ENCODE data around the gene NOP58.
"Not testable (repeated sequence)": the region's sequence is repeated elsewhere in the genome, so short reads cannot be mapped to it uniquely, and the experiment has no call there.

Gene NOP58

DNA sequence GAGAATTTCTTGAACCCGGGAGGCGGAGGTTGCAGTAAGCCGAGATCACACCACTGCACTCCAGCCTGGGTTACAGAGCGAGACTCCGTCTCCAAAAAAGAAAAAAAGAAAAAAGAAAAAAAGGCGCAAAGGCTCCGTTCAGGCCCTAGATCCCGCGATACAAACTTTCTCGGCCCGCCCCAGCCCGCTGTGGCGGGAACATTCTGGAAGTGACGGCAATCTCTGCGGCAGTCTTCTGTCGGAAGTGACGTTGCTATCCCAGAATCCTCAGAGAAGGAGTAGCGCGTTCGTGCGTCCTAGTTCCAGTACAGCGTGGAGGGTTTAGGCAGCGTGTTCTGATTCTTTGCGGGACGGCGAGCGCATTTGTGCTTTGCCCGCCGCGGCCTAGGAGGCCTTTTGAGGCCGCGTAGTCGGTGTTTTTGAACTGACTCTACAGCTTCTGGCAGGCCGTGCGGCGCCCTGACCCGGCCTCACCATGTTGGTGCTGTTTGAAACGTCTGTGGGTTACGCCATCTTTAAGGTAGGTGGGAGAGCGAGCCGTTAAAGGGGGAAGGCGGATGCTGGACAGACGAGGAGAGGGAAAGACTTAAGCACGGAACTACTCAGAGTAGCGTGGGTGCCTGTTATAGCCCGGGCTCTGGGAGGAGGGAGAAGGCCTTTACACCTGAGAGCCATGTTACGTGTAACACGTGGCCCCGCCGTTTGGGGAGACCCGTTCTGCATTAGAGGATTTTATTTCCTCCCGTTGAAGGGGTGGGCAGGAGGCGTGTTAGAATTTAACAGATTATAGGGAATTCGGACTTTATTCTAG, at the start of gene NOP58:
TSS of gene NOP58 (plus strand) at position 297 of the 811 bp plus-strand sequence. CDS start at position 476, 179 bp downstream.
- peak; percentile 86 for DNase-seq

- no peak for DNase-seq
These were observed 43.7 kb upstream of the NOP58 start for GRCh38 chr2:202221873-202222272.

- no peak for DNase-seq
These were observed 27.8 kb upstream of the NOP58 start for GRCh38 chr2:202237787-202238233.

DNA sequence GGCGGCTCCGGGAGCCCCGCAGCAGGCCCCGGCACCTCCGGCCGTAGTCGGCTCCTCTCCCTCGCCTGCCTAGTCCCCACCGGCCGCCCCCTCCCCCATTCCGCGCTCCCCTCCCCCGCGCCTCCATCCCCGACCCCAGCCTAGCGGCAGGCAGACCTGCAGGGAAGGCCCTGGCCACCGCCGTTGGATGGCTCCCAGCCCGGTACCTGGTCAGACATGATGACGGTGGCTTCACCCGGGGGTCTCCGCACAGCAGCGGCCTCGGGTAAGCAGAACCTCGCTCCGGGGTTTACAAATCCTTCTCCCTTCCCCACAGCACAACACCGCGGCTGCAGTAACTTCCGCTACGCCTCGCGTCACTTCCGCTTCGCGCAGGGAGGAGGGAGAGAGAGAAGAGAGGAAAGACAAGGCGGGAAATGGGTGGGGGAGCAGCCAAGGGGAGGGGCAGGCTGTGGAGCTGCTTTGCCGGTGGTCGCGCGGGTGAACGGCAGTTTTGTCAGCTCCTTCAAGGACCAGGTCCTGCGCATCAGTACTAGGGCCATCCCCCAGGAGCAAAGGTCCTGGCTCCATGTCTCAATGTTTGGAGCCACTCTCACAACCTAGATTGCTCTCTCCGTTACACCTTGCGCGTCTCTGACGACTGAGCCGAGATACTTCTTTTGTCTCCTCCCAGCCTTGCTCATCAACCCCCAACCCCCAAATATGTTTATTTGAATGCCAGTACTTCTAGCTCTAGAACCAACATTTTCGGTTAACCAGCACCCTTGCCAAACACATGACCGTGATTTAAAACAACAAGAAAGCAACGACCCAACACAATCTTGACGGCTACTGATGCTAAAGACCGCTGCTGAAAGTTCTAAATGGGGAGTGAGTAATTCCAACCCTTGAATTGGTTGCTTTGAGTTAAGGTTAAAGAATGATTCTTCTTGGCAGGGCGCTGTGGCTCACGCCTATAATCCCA, 27.0 kb upstream of the NOP58 start, which contains the start of gene SUMO1:
TSS of gene SUMO1 (minus strand) at position 364 of the 964 bp plus-strand sequence. CDS start at position 218, 146 bp downstream.
- peak; percentile 31 for DNase-seq

GRCh38 chr2:202247710-202248109, 17.9 kb upstream of the NOP58 start:
- not testable (repeated sequence) for DNase-seq

- DNase-seq, result no peak
These were observed 15.9 kb upstream of the NOP58 start for GRCh38 chr2:202249521-202250253.

DNA sequence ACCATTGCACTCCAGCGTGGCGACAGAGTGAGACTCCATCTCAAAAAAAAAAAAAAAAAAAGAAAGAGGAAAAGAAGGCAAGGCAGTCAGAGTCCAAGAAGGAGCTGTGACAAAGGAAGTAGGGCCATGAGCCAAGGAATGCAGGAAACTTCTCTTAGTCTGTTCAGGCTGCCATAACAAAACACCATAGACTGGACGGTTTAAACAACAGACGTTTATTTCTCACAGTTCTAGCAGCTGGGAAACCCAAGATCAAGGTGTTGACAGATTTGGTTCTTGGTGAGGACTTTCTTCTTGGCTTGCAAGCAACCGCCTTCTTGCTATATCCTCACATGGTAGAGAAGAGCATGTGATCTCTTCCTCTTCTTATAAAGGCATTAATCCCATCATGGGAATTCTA, 14.1 kb upstream of the NOP58 start:
- DNase-seq, result no peak

- no peak for DNase-seq
These were observed 4.0 kb upstream of the NOP58 start for GRCh38 chr2:202261531-202261930.

- no peak for DNase-seq
These were observed 1.9 kb downstream of the NOP58 start for GRCh38 chr2:202267495-202267894.

DNA sequence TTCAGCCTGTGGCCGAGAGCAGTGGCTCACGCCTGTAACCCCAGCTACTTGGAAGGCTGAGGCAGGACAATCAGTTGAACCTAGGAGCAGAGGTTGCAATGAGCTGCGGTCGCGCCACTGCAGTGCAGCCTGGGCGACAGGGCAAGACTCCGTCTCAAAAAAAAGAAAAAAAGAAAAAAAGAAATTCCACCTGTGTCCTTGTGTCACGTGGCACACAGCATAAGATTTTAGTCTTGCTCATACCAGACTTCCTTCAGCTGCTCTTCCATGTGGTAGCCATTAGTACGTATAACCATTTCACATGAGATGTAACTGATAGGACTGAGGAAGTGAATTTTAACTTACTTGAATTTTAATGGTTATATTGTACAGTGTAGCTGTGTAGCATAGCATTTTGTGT, 4.0 kb downstream of the NOP58 start:
- DNase-seq, result peak; percentile 21

GRCh38 chr2:202270487-202270886, 4.9 kb downstream of the NOP58 start:
- DNase-seq, result no peak

GRCh38 chr2:202276078-202276720, 10.6 kb downstream of the NOP58 start:
- DNase-seq, result not testable (repeated sequence)

DNA sequence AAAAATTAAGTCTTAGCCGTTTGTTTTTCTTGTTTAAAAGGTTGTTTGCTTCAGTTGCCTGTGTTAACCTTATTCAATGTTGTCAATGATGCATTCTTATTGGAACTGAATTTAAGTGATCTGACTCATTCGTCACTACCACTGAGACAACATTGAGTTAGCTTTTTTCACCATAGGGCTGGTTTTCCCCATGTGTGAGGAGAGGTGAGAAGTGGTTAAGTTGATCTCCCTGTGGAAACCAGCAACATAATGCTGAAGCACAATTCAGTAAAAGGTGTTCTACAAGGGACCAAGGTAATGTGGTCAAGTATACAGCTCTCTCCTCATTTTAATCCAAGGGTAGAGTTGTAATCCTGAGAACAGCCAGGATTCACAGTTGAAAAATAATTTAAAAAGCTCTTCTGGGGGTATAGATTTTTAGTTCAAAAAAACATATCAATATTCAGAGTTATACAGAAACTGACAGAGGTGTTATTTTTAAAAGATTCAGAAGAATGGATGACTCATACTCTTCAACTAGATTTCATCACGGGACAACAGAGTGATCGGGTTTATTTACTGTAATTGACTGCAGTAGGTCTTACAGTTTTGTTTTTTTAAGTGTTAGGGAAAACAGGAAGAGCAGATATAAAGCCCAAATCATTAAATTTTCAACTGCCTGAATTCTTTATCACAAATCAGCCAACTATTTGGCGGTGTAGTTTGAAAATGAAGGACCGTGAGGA, 12.6 kb downstream of the NOP58 start:
- DNase-seq, result no peak

GRCh38 chr2:202278944-202279343, 13.4 kb downstream of the NOP58 start:
- no peak for DNase-seq

DNA sequence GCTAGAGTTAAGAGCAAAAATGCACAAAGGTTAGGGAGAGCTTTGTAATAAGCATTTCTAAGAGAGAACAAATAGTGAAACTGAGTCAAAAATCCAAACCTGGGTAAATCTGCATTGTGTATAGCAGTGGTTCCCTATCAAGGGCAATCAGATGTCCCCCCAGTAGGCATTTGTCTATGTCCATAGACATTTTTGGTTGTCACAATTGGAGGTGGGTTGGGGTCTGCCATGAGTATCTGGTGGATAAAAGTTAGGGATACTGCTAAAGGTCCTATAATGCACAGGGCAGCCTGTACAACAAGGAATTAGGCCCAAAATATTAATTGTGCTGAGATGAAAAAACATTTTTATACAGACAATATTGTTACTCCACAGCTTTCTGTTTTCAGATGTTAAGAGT, 21.0 kb downstream of the NOP58 start:
- no peak for DNase-seq

DNA sequence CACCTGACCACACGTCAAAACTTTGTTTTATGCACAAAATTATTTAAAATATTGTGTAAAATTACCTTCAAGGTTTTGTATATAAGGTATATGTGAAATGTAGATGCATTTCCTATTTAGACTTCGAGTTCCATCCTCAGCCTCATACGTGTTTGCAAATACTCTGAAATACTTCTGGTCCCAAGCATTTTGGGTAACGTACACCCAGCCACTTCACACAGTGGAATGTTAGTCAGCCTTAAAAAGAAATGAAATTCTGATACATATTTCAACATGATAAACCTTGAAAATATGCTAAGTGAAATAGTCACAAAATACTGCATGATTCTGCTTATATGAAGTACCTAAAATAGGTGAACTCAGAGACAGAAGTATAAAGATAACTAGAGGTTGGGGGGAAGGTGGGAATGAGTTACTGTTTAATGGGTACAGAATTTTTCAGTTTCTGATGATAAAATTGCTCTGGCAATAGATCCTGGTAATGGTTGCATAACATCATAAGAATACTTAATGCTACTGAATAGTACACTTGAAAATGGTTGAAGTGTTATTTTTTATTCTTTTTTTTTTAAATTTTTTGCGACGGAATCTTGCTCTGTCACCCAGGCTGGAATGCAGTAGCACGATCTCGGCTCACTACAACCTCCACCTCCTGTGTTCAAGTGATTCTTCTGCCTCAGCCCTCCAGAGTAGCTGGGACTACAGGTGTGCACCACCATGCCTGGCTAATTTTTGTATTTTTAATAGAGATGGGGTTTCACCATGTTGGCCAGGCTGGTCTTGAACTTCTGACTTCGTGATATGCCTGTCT, 24.0 kb downstream of the NOP58 start:
- DNase-seq, result no peak

GRCh38 chr2:202290316-202290715, 24.8 kb downstream of the NOP58 start:
- DNase-seq, result no peak

- no peak for DNase-seq
These were observed 25.4 kb downstream of the NOP58 start for GRCh38 chr2:202290970-202291369.

DNA sequence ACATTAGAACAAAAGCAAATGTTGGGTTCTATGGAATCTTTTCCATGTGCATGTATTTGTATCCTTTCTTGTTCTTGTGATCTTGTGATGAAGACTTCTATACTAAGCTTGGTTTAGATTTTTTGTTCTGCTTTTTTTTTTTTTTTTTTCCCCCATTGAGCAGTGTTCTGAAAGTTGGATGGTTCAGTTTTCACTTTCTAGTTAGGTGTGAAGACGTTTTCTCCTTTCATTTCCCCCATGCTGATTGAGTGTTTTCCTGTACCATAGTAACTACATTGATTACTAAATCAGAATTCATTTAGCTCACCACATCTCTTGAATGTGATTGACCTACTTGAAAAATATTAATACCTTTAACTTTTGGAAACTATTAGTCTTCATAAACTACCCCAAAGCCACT, 34.1 kb downstream of the NOP58 start:
- DNase-seq, result no peak

- no peak for DNase-seq
These were observed 40.5 kb downstream of the NOP58 start for GRCh38 chr2:202306034-202306433.

- no peak for DNase-seq
These were observed 42.1 kb downstream of the NOP58 start for GRCh38 chr2:202307690-202308089.
